ENCODE measurements around the gene CXorf66. TPM values are rescaled to one million over a fixed set of nuclear protein-coding genes. Genes with fewer than 3 reads are reported as not detected.

Gene CXorf66
- total RNA-seq, 1 experiment from 2014 or later: not detected

- RAD21 ChIA-PET (ENCODE audit: low non-redundant PET in 1 of 2, low total read pairs in 2 of 2, uncharacterized antibody in 2 of 2, unreplicated experiment in 2 of 2): no interaction called here
- no peaks in the 10 kb centered on the region for H3K36me3 ChIP-seq (ENCODE audit: control insufficient read depth in 1 of 2, insufficient read depth in 2 of 2, low read length in 2 of 2)
- DNase-seq (ENCODE audit: low read depth, low spot score): no peak
- TF ChIP-seq POLR2AphosphoS5 (IDR thresholded peaks at IDR 0.05; ENCODE audit: low read depth, low read length) (no peak), JUND (IDR thresholded peaks at IDR 0.05) (no peak), EGR1 (IDR thresholded peaks at IDR 0.05; ENCODE audit: low read depth) (no peak), ZFX (IDR thresholded peaks at IDR 0.05) (no peak), ZBTB33 (IDR thresholded peaks at IDR 0.05; ENCODE audit: extremely low read depth, insufficient replicate concordance, low read length) (no peak), EZH2 (IDR thresholded peaks at IDR 0.05) (no peak), SIN3A (IDR thresholded peaks at IDR 0.05; ENCODE audit: low read depth) (no peak), YY1 (IDR thresholded peaks at IDR 0.05; ENCODE audit: extremely low read depth, insufficient replicate concordance, low read depth, low read length) (no peak), ATF3 (IDR thresholded peaks at IDR 0.05) (no peak), CTCF (IDR thresholded peaks at IDR 0.05 in 2 of 3, conservative IDR thresholded peaks at IDR 0.05 in 1 of 3; ENCODE audit: borderline replicate concordance in 1 of 3, insufficient read depth in 1 of 3, low read depth in 2 of 3, low read length in 2 of 3) (no peak), TCF7L2 (IDR thresholded peaks at IDR 0.05; ENCODE audit: borderline replicate concordance, extremely low read depth, insufficient read depth, insufficient read length) (no peak), MAX (IDR thresholded peaks at IDR 0.05) (no peak), FOSL1 (IDR thresholded peaks at IDR 0.05; ENCODE audit: low read depth) (no peak), SRF (IDR thresholded peaks at IDR 0.05; ENCODE audit: low read depth) (no peak), SP1 (IDR thresholded peaks at IDR 0.05; ENCODE audit: low read depth) (no peak), POLR2A (IDR thresholded peaks at IDR 0.05; ENCODE audit: borderline replicate concordance, extremely low read depth, insufficient read depth, insufficient read length) (no peak), RAD21 (IDR thresholded peaks at IDR 0.05; ENCODE audit: low read depth) (no peak)
- no peaks in the 10 kb centered on the region for H3K9me3 ChIP-seq (ENCODE audit: control insufficient read depth in 1 of 2, insufficient read depth in 1 of 2, low read depth in 1 of 2, low read length in 2 of 2)
- H3K4me2 ChIP-seq (ENCODE audit: low read length): no peak overlapping the region
- intact Hi-C loops (cut with micrococcal nuclease): no loop called here
- no peaks in the 10 kb centered on the region for H3K9me2 ChIP-seq (ENCODE audit: insufficient read depth)
- H3K4me3 ChIP-seq (replicated peaks in 1 of 2; ENCODE audit: low read depth in 1 of 2, low read length in 2 of 2): no peak overlapping the region
- H3K27me3 ChIP-seq (ENCODE audit: insufficient read depth, low read length): no peaks in the 10 kb centered on the region
- CTCF ChIA-PET: no interaction called here
- no peak for ATAC-seq
- BruUV-seq (replicated peaks): no TSS peak
- POLR2A ChIA-PET: no interaction called here
- peaks cover 0 to 2% of the 10 kb centered on the region in 2 experiments; a peak in 1 of 4 replicates for H3K4me1 ChIP-seq (ENCODE audit: control insufficient read depth in 1 of 2, insufficient read depth in 2 of 2, low read length in 2 of 2)
- H3K79me2 ChIP-seq (ENCODE audit: insufficient read depth, low read length): peaks cover 36% of the 10 kb centered on the region
- H3K27ac ChIP-seq (ENCODE audit: low read depth, low read length): no peak overlapping the region
- H2AFZ ChIP-seq (ENCODE audit: low read depth, low read length, poor library complexity, severe bottlenecking): no peak overlapping the region
- no peak overlapping the region for H3K9ac ChIP-seq (ENCODE audit: low read length)
- H4K20me1 ChIP-seq (ENCODE audit: insufficient read depth): no peaks in the 10 kb centered on the region
Observed at GRCh38 chrX:139924696-139925095, 40.6 kb downstream of the CXorf66 start.
